ACC112 (cell line): ENCODE results near the gene ALPG.
"Not testable (repeated sequence)": the region's sequence is repeated elsewhere in the genome, so short reads cannot be mapped to it uniquely, and the experiment has no call there.

Experiments used
- H2AFZ ChIP-seq: fragments of 200-600 bp; sonication (generic); one replicate; pipeline ENCODE4 v1.6.0; 2017; ENCODE audit warnings: antibody characterized with exemption, low read length; ENCODE audit not compliant: unreplicated experiment
- H3K27ac ChIP-seq: fragments of 200-600 bp; sonication (generic); 2 replicates; pipeline ENCODE4 v1.5.1; 2014; ENCODE audit warnings: low read depth, mild to moderate bottlenecking, antibody characterized with exemption, low read length, moderate library complexity
- H3K27me3 ChIP-seq: fragments of 200-600 bp; sonication (generic); 2 replicates; pipeline ENCODE4 v1.6.1; 2014; ENCODE audit warnings: mild to moderate bottlenecking, antibody characterized with exemption, low read length, moderate library complexity, mixed read lengths; ENCODE audit not compliant: insufficient read depth
- H3K36me3 ChIP-seq: fragments of 200-600 bp; sonication (generic); 2 replicates; pipeline ENCODE4 v1.6.1; 2016; ENCODE audit warnings: mild to moderate bottlenecking, antibody characterized with exemption, low read length, moderate library complexity, mixed read lengths; ENCODE audit not compliant: insufficient read depth
- H3K4me1 ChIP-seq: fragments of 200-600 bp; sonication (generic); one replicate; pipeline ENCODE4 v1.6.1; 2016; ENCODE audit warnings: low read length, mixed read lengths; ENCODE audit not compliant: insufficient read depth, unreplicated experiment, control insufficient read depth
- H3K4me3 ChIP-seq: fragments of 200-600 bp; sonication (generic); 2 replicates; pipeline ENCODE4 v1.5.1; 2014; ENCODE audit warnings: mild to moderate bottlenecking, low read depth, low read length
- H3K79me2 ChIP-seq: fragments of 200-600 bp; sonication (generic); one replicate; pipeline ENCODE4 v1.6.0; 2016; ENCODE audit warnings: low read length; ENCODE audit not compliant: control insufficient read depth, unreplicated experiment, insufficient read depth

Gene ALPG

DNA sequence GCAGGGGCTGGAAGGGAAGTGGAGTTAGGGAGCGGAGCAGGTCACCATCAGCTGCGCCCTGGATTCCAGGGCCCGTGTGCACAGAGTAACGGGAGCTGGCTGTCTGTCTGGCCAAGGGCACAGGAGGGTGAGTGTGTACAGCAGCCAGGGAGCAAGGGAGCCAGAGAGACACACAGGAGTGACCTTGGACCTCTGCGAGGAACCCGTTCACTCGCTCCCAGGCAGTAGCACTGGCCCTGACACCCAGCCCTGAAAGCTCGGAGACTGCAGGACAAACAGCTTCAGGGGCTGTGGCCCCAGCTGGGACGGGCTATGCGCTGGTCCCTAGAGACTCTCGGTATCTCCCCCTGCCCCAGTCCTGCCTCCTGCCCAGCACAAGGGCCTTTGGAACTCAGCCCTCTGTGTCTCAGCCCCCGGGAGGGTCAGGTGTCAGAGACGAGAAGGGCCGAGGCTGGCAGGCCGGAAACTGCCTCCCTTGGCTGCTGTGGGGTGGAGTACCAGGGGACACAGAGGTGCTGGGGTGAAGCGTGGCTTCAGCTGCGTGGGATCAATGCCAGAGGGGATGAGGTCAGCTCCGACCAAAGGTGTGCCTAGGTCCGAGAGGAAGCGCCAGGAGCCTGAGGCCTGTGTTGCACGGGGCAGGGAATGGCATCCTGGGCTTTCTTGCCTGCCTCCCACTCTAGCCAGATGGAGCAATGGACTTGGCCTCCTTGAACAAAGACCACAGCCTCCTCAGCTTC, 37.2 kb downstream of the ALPG start:
- not testable (repeated sequence) for H3K4me1 ChIP-seq, H3K79me2 ChIP-seq, H3K27me3 ChIP-seq, H3K36me3 ChIP-seq, H2AFZ ChIP-seq, H3K27ac ChIP-seq, H3K4me3 ChIP-seq

DNA sequence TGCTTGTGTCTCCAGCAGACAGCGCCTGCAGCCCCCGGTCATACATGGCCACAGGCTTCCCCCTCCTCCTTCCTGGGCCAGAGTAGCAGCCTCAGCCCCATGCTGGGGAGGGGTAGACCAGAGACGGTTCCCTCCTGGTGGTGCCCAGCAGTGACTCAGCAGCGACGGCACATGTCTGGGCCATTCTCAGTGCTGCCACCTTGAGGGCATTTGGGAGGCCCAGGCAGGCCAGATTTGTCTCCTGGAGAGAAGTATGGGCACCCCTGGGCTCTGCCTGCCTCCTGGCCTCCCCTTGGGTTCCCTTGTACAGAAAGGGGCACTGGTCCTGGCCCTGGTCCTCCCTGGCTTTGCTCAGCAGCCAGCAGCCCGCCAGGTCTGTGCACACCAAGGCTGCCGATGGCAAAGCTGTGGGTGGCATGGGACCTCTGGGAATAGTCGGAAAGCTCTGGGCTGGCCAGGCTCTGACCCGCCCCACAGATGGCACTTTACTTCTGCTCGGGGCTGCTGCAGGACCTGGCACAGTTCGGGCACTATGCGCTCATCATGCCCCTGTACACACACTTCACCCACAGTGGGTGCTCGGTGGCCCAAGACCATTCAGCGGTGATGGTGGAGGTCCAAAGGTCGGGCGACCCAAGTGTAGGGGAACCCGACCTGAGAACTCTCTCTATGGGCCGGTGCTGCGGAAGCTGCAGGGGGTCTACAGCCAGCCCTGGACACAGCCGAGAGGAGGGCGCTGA, 37.9 kb downstream of the ALPG start:
- Histone ChIP-seq H3K27ac (no peak overlapping the region), H3K79me2 (no peaks in the 10 kb centered on the region), H3K36me3 (no peaks in the 10 kb centered on the region), H2AFZ (no peak overlapping the region), H3K27me3 (no peaks in the 10 kb centered on the region), H3K4me3 (no peak overlapping the region), H3K4me1 (no peaks in the 10 kb centered on the region)

DNA sequence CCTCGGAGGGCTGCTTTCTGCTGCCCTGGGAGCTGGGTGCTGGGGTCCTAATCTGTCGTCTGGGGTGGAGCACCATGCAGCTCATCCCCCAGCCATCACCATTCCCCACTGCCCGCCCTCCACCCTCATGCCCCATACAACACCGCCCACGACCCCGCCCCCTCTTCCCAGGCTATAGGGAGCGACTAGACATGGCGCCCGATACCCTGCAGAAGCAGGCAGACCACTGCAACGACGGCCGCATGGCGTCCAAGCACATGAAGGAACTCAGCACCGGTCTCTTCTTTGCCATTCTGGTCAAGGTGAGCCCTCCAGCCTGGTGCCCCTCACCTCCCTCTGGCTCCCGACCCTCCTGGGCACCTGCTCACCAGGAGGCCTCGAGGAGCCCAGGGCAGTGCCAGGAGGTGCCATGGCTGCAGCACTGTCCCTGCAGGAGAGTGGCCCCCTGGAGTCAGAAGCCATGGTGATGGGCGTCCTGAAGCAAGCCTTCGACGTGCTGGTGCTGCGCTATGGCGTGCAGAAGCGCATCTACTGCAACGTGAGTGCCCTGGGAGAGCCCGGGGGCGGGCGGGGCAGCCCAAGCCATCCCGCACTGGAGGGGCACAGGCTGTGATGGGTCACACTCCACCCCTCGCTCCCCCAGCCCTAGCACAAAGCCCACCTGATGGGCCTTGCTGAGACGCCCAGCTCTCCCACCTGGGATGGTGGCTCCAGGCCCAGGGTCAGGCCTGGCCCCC, 38.7 kb downstream of the ALPG start:
- H3K4me3 ChIP-seq, H3K79me2 ChIP-seq, H3K4me1 ChIP-seq, H3K36me3 ChIP-seq, H3K27me3 ChIP-seq, H3K27ac ChIP-seq, H2AFZ ChIP-seq: not testable (repeated sequence)

DNA sequence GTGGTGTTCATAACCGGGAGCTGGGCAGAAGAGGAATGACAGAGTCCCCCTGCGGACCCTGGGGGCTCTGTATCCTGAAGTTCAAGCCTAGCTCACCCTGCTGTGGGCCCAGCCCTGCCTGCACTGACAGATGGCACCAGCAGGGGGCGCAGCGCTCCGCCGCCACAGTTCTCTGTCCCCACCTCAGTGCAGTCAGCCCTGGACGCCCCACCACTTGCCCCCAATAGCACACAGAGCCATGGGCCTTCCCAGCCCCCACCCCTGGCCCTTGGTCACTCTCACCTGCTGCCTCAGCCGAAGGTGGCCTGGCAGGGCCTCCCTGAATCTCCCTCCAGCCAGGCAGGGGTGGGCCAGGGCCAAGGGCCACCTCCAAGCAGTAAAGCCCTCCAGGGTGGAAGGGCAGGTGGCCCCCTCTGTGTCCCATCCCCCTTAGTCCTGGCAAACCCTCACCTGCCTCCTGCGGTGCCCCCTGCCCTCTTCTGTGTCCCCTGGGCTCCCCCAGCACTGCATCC, 39.7 kb downstream of the ALPG start:
- H3K4me1 ChIP-seq, H2AFZ ChIP-seq, H3K4me3 ChIP-seq, H3K79me2 ChIP-seq, H3K36me3 ChIP-seq, H3K27ac ChIP-seq, H3K27me3 ChIP-seq: not testable (repeated sequence)

DNA sequence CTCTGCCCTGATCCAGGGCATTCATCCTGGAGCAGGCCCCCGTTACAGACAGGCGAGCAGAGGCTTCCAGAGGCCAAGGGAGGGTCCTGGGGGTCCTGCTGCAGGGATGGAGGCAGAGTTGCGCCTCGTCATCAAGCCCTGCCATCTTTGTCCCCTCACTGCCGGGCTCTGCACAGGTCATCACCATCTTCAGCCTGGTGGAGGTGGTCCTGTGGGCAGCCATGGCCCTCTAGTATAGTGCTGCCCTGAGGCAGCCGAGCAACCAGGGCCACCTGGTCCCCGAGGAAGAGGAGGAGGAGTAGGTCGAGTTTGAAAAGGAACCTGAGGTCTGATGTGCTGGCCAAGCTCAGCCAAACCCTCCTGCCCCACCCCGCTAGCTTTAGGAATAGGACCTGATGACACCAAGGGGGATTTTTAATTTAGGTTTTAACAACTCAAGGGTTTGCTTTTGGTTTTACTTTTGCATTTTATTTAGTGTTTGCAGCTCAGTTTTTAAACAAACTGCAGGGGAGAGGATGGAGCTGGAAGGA, 40.5 kb downstream of the ALPG start:
- H2AFZ ChIP-seq = no peak overlapping the region
- no peaks in the 10 kb centered on the region for H3K4me1 ChIP-seq
- no peak overlapping the region for H3K4me3 ChIP-seq
- H3K79me2 ChIP-seq = no peaks in the 10 kb centered on the region
- H3K36me3 ChIP-seq = no peaks in the 10 kb centered on the region
- H3K27ac ChIP-seq = no peak overlapping the region
- H3K27me3 ChIP-seq = no peaks in the 10 kb centered on the region

DNA sequence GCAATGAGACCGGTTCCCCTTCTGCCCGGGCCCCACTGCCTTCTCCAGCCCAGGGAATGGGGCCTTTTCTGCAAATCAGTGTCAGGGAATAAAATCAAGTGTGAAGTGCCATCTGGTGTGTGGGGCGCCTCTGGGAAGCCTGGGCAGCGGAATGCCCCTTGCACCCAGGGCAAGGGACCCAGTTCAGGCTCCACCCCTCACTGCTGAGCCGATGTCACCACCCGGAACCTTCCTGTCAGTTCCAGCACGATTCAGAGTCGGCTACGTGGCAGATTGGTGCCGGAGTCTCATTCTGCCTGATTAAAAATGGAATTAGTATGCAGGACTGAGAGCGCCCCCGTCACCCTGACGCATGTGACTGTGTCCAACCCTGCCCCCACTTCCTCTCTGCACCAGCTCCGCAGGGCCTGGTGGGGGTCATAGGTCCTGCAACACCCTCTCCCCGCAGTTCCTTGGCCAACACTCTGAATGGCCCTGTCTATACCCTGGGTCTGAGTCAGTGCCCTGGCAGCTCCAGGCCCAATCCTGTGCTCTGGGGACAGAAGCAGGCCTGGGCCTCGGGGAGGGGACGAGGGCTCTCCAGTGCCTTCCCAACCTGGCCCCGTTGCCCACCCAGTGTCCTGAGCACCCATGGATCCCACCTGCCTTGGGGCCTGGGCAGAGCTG, 41.1 kb downstream of the ALPG start:
- no peaks in the 10 kb centered on the region for H3K27me3 ChIP-seq
- no peaks in the 10 kb centered on the region for H3K4me1 ChIP-seq
- no peaks in the 10 kb centered on the region for H3K79me2 ChIP-seq
- no peaks in the 10 kb centered on the region for H3K36me3 ChIP-seq
- no peak overlapping the region for H3K27ac ChIP-seq
- no peak overlapping the region for H3K4me3 ChIP-seq
- H2AFZ ChIP-seq = no peak overlapping the region

DNA sequence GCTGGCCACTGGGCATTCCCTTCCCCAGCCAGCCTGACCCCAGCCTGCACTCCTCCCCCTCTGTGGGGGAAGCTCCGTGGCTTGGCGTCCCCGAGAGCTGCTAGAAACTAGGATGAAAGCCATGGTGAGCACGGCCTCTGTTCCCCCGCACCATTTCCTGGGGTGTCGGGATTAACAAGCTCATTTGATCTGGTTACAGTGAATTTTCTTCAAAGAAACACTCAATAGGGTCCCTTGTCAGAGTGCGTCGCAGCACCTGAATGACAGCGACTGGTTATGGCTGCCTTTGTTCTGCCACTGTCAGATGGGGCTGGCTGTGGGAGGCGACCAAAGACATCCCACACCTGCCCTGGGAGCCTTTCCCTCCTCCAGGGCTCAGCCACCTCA, 41.7 kb downstream of the ALPG start:
- Histone ChIP-seq H2AFZ (no peak overlapping the region), H3K27ac (no peak overlapping the region), H3K4me1 (no peaks in the 10 kb centered on the region), H3K79me2 (no peaks in the 10 kb centered on the region), H3K4me3 (no peak overlapping the region), H3K27me3 (0 out of 2 replicates have a peak, but pooled peaks cover 3% of the 10 kb centered on the region), H3K36me3 (no peaks in the 10 kb centered on the region)

GRCh38 chr2:232449964-232450363, 43.3 kb downstream of the ALPG start:
- Histone ChIP-seq H3K27me3 (peaks cover 11% of the 10 kb centered on the region; the same call in 1 of the 2 replicates), H2AFZ (no peak overlapping the region), H3K36me3 (no peaks in the 10 kb centered on the region), H3K4me1 (no peaks in the 10 kb centered on the region), H3K79me2 (no peaks in the 10 kb centered on the region), H3K4me3 (no peak overlapping the region), H3K27ac (no peak overlapping the region)

DNA sequence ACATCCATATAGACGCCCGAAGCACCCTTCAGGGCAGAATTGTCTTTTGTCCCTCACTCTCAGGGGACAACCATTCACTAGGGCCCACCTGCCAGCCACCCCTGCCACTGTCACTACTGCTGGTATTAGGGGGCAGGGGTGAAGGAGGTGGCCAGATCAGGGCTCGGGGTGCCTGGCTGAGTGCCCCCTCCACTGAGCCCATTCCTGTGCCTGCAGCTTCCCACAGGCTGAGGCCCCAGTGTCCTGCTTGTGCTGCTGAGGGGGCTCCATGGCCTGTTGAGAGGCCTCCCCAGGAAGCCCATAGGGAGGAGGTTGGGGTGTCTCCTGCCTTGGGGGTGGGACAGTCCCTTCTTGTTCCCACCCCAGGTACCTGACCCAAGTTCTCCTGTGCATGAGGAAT, 45.0 kb downstream of the ALPG start:
- not testable (repeated sequence) for H3K27ac ChIP-seq

DNA sequence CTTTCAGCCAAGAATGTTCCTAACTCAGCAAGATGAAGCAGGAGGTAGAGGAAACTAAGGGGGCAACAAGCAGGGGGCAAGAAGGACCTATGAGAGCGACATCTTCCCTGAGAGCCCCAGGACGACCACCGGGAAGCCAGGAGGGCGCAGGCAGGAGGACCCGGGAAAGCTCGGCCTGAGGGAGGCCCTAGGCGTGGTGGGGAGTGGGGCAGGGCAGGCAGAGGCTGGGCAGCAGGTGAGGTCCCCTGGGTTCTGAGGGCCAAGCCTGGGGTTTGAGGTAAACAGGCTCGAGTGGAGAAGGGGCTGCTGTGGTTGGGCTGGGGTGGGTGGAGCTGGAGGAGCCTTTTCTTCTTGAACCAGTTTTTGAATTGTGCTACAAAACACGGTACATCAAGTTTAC, 48.0 kb downstream of the ALPG start:
- Histone ChIP-seq H3K79me2 (no peaks in the 10 kb centered on the region), H3K27ac (no peak overlapping the region), H3K36me3 (no peaks in the 10 kb centered on the region), H3K4me3 (no peak overlapping the region), H2AFZ (no peak overlapping the region), H3K4me1 (no peaks in the 10 kb centered on the region), H3K27me3 (peaks cover 46% of the 10 kb centered on the region)

More for the DNA sequence above, 45.0 kb downstream of the ALPG start:
- H3K4me1 ChIP-seq, H2AFZ ChIP-seq, H3K79me2 ChIP-seq, H3K4me3 ChIP-seq, H3K36me3 ChIP-seq: not testable (repeated sequence)
- H3K27me3 ChIP-seq = peaks cover 19% of the 10 kb centered on the region; the same call in 1 of the 2 replicates
